Activated naive CD4-positive, alpha-beta T cell treated with Interleukin-2 at 50 U/mL for 16 hours (primary cell): ENCODE data around the gene WASHC2A.
"Not testable (repeated sequence)": the region's sequence is repeated elsewhere in the genome, so short reads cannot be mapped to it uniquely, and the experiment has no call there.

Source experiments
- DNase-seq: peaks from one replicate; pipeline ENCODE4 v3.0.0-alpha.2; 2020

Gene WASHC2A

GRCh38 chr10:50061548-50061947 is 6.2 kb upstream of the WASHC2A start:
- not testable (repeated sequence) for DNase-seq

GRCh38 chr10:50063100-50063499 is 4.7 kb upstream of the WASHC2A start:
- DNase-seq: peak; percentile 3

- DNase-seq: not testable (repeated sequence)
These were observed 552 bp downstream of the WASHC2A start for GRCh38 chr10:50068352-50068659.

GRCh38 chr10:50075139-50075538 is 7.4 kb downstream of the WASHC2A start:
- DNase-seq: not testable (repeated sequence)

GRCh38 chr10:50075544-50075943 is 7.8 kb downstream of the WASHC2A start:
- not testable (repeated sequence) for DNase-seq

GRCh38 chr10:50091304-50091703 is 23.6 kb downstream of the WASHC2A start:
- not testable (repeated sequence) for DNase-seq

- not testable (repeated sequence) for DNase-seq
These were observed 25.2 kb downstream of the WASHC2A start for GRCh38 chr10:50092928-50093327.

- not testable (repeated sequence) for DNase-seq
These were observed 26.9 kb downstream of the WASHC2A start for GRCh38 chr10:50094630-50095029.

GRCh38 chr10:50095402-50095801 is 27.6 kb downstream of the WASHC2A start:
- DNase-seq: not testable (repeated sequence)

- DNase-seq: not testable (repeated sequence)
These were observed 29.0 kb downstream of the WASHC2A start for GRCh38 chr10:50096722-50097121.

- not testable (repeated sequence) for DNase-seq
These were observed 30.9 kb downstream of the WASHC2A start for GRCh38 chr10:50098645-50099044.

GRCh38 chr10:50101139-50101582 is 33.4 kb downstream of the WASHC2A start:
- not testable (repeated sequence) for DNase-seq

- DNase-seq: not testable (repeated sequence)
These were observed 34.0 kb downstream of the WASHC2A start for GRCh38 chr10:50101747-50102146.

GRCh38 chr10:50102267-50102666 is 34.5 kb downstream of the WASHC2A start:
- DNase-seq: not testable (repeated sequence)

- DNase-seq: not testable (repeated sequence)
These were observed 41.4 kb downstream of the WASHC2A start for GRCh38 chr10:50108999-50109698.

GRCh38 chr10:50112419-50113112 is 44.8 kb downstream of the WASHC2A start:
- DNase-seq: not testable (repeated sequence)

GRCh38 chr10:50126765-50127164 is 59.0 kb downstream of the WASHC2A start:
- DNase-seq: not testable (repeated sequence)

GRCh38 chr10:50127770-50128292 is 60.1 kb downstream of the WASHC2A start:
- not testable (repeated sequence) for DNase-seq

GRCh38 chr10:50131245-50131965 is 63.7 kb downstream of the WASHC2A start:
- DNase-seq: not testable (repeated sequence)

- not testable (repeated sequence) for DNase-seq
These were observed 64.6 kb downstream of the WASHC2A start for GRCh38 chr10:50132322-50132721.

GRCh38 chr10:50132841-50133240 is 65.1 kb downstream of the WASHC2A start:
- not testable (repeated sequence) for DNase-seq

GRCh38 chr10:50143512-50144174 is 75.9 kb downstream of the WASHC2A start:
- DNase-seq: not testable (repeated sequence)

- not testable (repeated sequence) for DNase-seq
These were observed 77.8 kb downstream of the WASHC2A start for GRCh38 chr10:50145575-50145974.
